ENCODE results near the gene AHNAK. TPM values are rescaled to one million over a fixed set of nuclear protein-coding genes. Genes with fewer than 3 reads are reported as not detected.
A peak's percentile ranks its signal among the peaks of the same experiment; 100 is the strongest.

AHNAK gene, protein sequence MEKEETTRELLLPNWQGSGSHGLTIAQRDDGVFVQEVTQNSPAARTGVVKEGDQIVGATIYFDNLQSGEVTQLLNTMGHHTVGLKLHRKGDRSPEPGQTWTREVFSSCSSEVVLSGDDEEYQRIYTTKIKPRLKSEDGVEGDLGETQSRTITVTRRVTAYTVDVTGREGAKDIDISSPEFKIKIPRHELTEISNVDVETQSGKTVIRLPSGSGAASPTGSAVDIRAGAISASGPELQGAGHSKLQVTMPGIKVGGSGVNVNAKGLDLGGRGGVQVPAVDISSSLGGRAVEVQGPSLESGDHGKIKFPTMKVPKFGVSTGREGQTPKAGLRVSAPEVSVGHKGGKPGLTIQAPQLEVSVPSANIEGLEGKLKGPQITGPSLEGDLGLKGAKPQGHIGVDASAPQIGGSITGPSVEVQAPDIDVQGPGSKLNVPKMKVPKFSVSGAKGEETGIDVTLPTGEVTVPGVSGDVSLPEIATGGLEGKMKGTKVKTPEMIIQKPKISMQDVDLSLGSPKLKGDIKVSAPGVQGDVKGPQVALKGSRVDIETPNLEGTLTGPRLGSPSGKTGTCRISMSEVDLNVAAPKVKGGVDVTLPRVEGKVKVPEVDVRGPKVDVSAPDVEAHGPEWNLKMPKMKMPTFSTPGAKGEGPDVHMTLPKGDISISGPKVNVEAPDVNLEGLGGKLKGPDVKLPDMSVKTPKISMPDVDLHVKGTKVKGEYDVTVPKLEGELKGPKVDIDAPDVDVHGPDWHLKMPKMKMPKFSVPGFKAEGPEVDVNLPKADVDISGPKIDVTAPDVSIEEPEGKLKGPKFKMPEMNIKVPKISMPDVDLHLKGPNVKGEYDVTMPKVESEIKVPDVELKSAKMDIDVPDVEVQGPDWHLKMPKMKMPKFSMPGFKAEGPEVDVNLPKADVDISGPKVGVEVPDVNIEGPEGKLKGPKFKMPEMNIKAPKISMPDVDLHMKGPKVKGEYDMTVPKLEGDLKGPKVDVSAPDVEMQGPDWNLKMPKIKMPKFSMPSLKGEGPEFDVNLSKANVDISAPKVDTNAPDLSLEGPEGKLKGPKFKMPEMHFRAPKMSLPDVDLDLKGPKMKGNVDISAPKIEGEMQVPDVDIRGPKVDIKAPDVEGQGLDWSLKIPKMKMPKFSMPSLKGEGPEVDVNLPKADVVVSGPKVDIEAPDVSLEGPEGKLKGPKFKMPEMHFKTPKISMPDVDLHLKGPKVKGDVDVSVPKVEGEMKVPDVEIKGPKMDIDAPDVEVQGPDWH (N-terminal part only)
- total RNA-seq (40.1 TPM), polyA plus RNA-seq (35.8 TPM)
- long read RNA-seq, donor 1, full-length matches to known transcripts, result 1 of 1 reads
- long read RNA-seq, donor 1, partial matches to known transcripts, result 0 of 1 reads
- long read RNA-seq, donor 1, other reads (novel, unspliced or antisense), result 0 of 1 reads
- long read RNA-seq, donor 2, result 0 reads
- long read RNA-seq, donor 3, full-length matches to known transcripts, result 1 of 1 reads
- long read RNA-seq, donor 3, partial matches to known transcripts, result 0 of 1 reads
- long read RNA-seq, donor 3, other reads (novel, unspliced or antisense), result 0 of 1 reads
- long read RNA-seq, donor 4, full-length matches to known transcripts, result 1 of 1 reads
- long read RNA-seq, donor 4, partial matches to known transcripts, result 0 of 1 reads
- long read RNA-seq, donor 4, other reads (novel, unspliced or antisense), result 0 of 1 reads
- long read RNA-seq, donor 5, full-length matches to known transcripts, result 6 of 6 reads
- long read RNA-seq, donor 5, partial matches to known transcripts, result 0 of 6 reads
- long read RNA-seq, donor 5, other reads (novel, unspliced or antisense), result 0 of 6 reads
- long read RNA-seq, donor 6, full-length matches to known transcripts, result 3 of 8 reads
- long read RNA-seq, donor 6, partial matches to known transcripts, result 5 of 8 reads
- long read RNA-seq, donor 6, other reads (novel, unspliced or antisense), result 0 of 8 reads
- long read RNA-seq, donor 7, full-length matches to known transcripts, result 1 of 1 reads
- long read RNA-seq, donor 7, partial matches to known transcripts, result 0 of 1 reads
- long read RNA-seq, donor 7, other reads (novel, unspliced or antisense), result 0 of 1 reads
- long read RNA-seq, donor 8, full-length matches to known transcripts, result 3 of 3 reads
- long read RNA-seq, donor 8, partial matches to known transcripts, result 0 of 3 reads
- long read RNA-seq, donor 8, other reads (novel, unspliced or antisense), result 0 of 3 reads
- long read RNA-seq, donor 9, full-length matches to known transcripts, result 1 of 1 reads
- long read RNA-seq, donor 9, partial matches to known transcripts, result 0 of 1 reads
- long read RNA-seq, donor 9, other reads (novel, unspliced or antisense), result 0 of 1 reads
- long read RNA-seq, donor 10, full-length matches to known transcripts, result 4 of 4 reads
- long read RNA-seq, donor 10, partial matches to known transcripts, result 0 of 4 reads
- long read RNA-seq, donor 10, other reads (novel, unspliced or antisense), result 0 of 4 reads

DNA sequence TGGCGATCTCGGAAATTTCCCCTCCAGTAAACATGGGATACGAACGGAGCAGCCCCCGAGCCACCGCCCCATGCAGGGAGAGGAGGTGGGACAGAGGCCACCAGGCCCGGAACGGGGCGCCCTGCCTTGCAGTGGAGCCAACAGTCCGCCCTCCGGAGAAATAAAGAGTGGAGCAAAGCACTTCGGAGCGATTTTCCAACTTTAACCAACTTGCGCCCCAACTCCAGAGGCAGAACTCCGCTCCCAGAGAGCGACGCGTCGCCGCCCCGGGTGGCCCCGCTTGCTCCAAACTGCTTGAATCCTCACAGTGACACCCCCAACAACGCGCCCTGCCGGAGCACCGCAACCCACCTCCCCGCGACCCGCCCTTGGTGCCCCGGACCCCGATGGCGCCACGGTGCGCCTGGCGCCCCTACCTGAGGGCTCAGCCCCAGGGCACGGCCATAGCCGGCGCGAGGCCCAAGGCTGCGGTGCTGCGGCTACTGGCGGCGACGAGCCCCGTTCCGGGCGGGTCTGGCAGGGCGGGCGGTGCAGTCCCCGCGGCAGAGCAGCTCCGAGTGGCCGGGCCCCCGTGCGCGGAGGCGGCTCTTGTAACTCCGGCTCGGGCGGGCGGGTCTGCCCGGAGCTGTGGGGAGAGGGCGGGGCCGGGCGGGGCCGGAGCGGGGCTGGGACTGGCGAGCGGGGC lies at the start of gene AHNAK:
AHNAK (minus strand) TSS at position 563 of the 685 bp plus-strand sequence. CDS start 10,708 bp downstream, outside the sequence.
- Histone ChIP-seq H3K9me3 (ENCODE audit: control insufficient read depth in 2 of 2, insufficient read depth in 1 of 2, low read length in 1 of 2) (peaks cover 0 to 6% of the 10 kb centered on the region in 2 donors), H3K27me3 (ENCODE audit: control insufficient read depth in 2 of 2, insufficient read depth in 1 of 2, low read length in 1 of 2) (peaks cover 47 to 70% of the 10 kb centered on the region in 2 donors), H3K27ac (ENCODE audit: low read depth in 1 of 2, low read length in 1 of 2) (peak within 1 kb of the TSS; percentile 64 to 85), H3K36me3 (ENCODE audit: control insufficient read depth in 2 of 2, insufficient read depth in 2 of 2, low read length in 1 of 2) (no peaks in the 10 kb centered on the region), H3K4me3 (ENCODE audit: low read length in 2 of 2) (peak within 1 kb of the TSS; percentile 44 to 47), H3K4me1 (ENCODE audit: control insufficient read depth in 2 of 2, insufficient read depth in 2 of 2, low read length in 2 of 2) (peaks cover 5 to 50% of the 10 kb centered on the region in 2 donors)
- WGBS, result under 1% methylated on average over 69 of the region's 69 CpGs
- DNase-seq (ENCODE audit: low read depth in 6 of 9, low spot score in 9 of 9), result peak in 1 of 9 donors; percentile 28

DNA sequence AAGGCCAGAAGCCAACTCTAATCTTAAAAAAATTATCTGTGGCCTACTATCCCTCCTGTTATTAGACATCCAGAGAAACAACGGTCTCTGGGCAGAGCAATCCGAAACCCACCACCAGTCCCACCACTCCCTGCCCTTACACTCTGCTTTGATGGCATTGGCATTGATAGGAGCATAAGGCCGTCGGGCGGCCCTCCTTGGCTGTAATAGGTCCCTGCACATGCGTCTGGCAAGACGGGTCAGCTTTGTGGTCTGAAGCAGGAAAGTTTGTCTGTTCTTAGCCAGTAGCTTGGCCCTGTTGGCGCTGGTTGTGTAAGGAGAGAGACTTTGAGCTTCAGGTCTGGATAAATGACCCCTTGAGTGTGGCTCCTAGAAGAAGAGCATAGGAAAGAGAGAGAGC lies 48.5 kb upstream of the AHNAK start:
- Histone ChIP-seq H3K4me1 (ENCODE audit: control insufficient read depth in 2 of 2, insufficient read depth in 2 of 2, low read length in 2 of 2) (peaks cover 22 to 53% of the 10 kb centered on the region in 2 donors), H3K9me3 (ENCODE audit: control insufficient read depth in 2 of 2, insufficient read depth in 1 of 2, low read length in 1 of 2) (peaks cover 0 to 1% of the 10 kb centered on the region in 2 donors), H3K27ac (ENCODE audit: low read depth in 1 of 2, low read length in 1 of 2) (no peak overlapping the region), H3K27me3 (ENCODE audit: control insufficient read depth in 2 of 2, insufficient read depth in 1 of 2, low read length in 1 of 2) (no peaks in the 10 kb centered on the region), H3K36me3 (ENCODE audit: control insufficient read depth in 2 of 2, insufficient read depth in 2 of 2, low read length in 1 of 2) (peaks cover 51 to 70% of the 10 kb centered on the region in 2 donors), H3K4me3 (ENCODE audit: low read length in 2 of 2) (no peak overlapping the region)
- no peak for DNase-seq (ENCODE audit: low read depth in 6 of 9, low spot score in 9 of 9)
- 99% methylated on average over 8 of the region's 8 CpGs for WGBS

DNA sequence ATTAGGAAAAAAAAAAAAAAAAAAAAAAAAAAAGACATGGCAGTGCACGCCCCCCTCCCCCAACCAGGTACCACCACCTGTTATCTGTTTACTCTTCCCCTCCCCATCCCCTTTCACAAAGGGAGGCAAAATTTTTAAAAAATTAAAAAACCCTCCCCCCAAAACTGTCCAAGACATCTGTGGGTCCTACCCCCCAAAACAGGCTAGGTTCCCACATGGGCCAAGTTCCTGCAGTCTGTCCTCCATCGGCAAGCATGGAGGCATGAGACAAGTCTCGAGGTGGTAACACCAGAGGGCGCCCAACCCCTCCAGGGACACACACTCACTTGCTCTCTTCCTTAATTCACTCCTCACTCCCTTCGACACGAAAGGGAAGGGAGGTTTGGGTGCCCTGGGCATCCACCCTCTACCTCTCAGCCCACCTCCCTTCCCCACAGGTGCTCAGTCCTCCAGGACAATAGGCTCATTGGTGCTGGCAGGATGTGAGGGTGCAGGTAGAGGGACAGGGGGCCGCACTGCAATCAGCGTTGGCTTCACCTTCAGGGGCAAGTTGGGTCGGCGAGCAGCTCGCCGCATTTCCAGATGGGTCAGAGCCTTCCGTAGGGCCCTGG lies 46.9 kb upstream of the AHNAK start:
- Histone ChIP-seq H3K4me3 (ENCODE audit: low read length in 2 of 2) (no peak overlapping the region), H3K27me3 (ENCODE audit: control insufficient read depth in 2 of 2, insufficient read depth in 1 of 2, low read length in 1 of 2) (no peaks in the 10 kb centered on the region), H3K27ac (ENCODE audit: low read depth in 1 of 2, low read length in 1 of 2) (peak overlapping the region; percentile 15 to 50), H3K4me1 (ENCODE audit: control insufficient read depth in 2 of 2, insufficient read depth in 2 of 2, low read length in 2 of 2) (peaks cover 16 to 48% of the 10 kb centered on the region in 2 donors), H3K36me3 (ENCODE audit: control insufficient read depth in 2 of 2, insufficient read depth in 2 of 2, low read length in 1 of 2) (peaks cover 51 to 63% of the 10 kb centered on the region in 2 donors), H3K9me3 (ENCODE audit: control insufficient read depth in 2 of 2, insufficient read depth in 1 of 2, low read length in 1 of 2) (peaks cover 0 to 1% of the 10 kb centered on the region in 2 donors)
- WGBS, result 63% methylated on average over 13 of the region's 13 CpGs
- DNase-seq (ENCODE audit: low read depth in 6 of 9, low spot score in 9 of 9), result peak in 6 of 9 donors; percentile 55 to 88 (median 77)

DNA sequence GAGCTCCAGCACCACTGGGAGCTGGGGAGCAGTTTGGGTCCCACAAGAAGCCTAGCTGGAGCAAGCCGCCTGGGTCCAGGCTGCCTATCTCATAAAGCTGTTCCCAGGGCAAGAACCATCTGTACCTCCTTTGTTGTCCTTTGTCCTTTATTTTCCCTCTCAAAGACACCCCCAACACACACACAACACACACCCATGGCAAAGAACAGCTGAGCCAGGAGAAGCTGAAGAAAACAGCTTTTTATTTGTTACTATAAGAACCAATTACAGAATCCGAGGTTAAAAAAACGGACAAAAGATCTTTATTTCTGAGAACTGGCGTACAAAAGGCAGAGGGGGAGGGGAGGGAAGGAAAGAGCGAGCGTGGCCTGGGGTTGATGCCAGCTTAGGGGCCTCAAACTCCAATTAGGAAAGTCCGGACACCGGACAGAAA lies 46.4 kb upstream of the AHNAK start:
- H3K4me3 ChIP-seq (ENCODE audit: low read length in 2 of 2), result no peak overlapping the region
- peak overlapping the region; percentile 3 to 96 for H3K27ac ChIP-seq (ENCODE audit: low read depth in 1 of 2, low read length in 1 of 2)
- peaks cover 15 to 43% of the 10 kb centered on the region in 2 donors for H3K4me1 ChIP-seq (ENCODE audit: control insufficient read depth in 2 of 2, insufficient read depth in 2 of 2, low read length in 2 of 2)
- no peaks in the 10 kb centered on the region for H3K27me3 ChIP-seq (ENCODE audit: control insufficient read depth in 2 of 2, insufficient read depth in 1 of 2, low read length in 1 of 2)
- H3K36me3 ChIP-seq (ENCODE audit: control insufficient read depth in 2 of 2, insufficient read depth in 2 of 2, low read length in 1 of 2), result peaks cover 50 to 63% of the 10 kb centered on the region in 2 donors
- DNase-seq (ENCODE audit: low read depth in 6 of 9, low spot score in 9 of 9), result no peak
- WGBS, result 87% methylated on average over 8 of the region's 8 CpGs
- peaks cover 0 to 1% of the 10 kb centered on the region in 2 donors for H3K9me3 ChIP-seq (ENCODE audit: control insufficient read depth in 2 of 2, insufficient read depth in 1 of 2, low read length in 1 of 2)

DNA sequence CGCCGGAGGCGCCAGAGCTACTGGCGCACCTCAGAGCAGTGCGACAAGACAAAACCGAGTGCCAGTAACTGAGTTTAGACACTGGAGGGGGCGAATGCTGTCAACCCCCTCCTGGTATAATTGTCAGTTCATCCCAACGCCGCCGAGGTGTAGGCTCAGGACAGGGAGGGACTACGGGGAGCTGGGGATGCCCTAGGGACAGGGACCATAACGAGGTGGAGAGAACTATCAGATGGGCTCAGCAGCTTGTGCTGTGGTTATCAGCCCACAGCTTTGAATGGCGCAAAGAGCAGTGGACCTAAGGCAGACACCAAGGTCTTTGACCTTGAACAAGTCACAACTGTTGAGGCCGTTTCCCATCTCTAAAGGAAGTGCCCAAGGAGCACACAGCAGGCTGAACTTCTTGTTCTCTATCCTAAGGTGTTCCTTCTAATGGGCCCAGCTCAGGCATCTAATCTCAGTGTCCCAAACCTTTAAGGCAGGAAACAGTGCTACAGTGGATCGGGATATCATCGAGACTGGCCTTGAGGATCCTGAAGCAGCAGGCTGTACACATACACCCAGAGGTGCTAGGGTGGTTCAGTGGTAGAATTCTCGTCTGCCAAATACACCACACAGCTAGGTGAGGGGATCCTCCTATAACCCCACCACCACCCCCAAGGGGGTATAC lies 45.7 kb upstream of the AHNAK start:
- H3K9me3 ChIP-seq (ENCODE audit: control insufficient read depth in 2 of 2, insufficient read depth in 1 of 2, low read length in 1 of 2), result peaks cover 0 to 1% of the 10 kb centered on the region in 2 donors
- peak overlapping the region; percentile 96 to 99 for H3K27ac ChIP-seq (ENCODE audit: low read depth in 1 of 2, low read length in 1 of 2)
- H3K27me3 ChIP-seq (ENCODE audit: control insufficient read depth in 2 of 2, insufficient read depth in 1 of 2, low read length in 1 of 2), result no peaks in the 10 kb centered on the region
- H3K4me1 ChIP-seq (ENCODE audit: control insufficient read depth in 2 of 2, insufficient read depth in 2 of 2, low read length in 2 of 2), result peaks cover 15 to 39% of the 10 kb centered on the region in 2 donors
- H3K36me3 ChIP-seq (ENCODE audit: control insufficient read depth in 2 of 2, insufficient read depth in 2 of 2, low read length in 1 of 2), result peaks cover 50 to 63% of the 10 kb centered on the region in 2 donors
- no peak for DNase-seq (ENCODE audit: low read depth in 6 of 9, low spot score in 9 of 9)
- H3K4me3 ChIP-seq (ENCODE audit: low read length in 2 of 2), result peak overlapping the region; percentile 60 to 90
- 18% methylated on average over 17 of the region's 17 CpGs for WGBS

DNA sequence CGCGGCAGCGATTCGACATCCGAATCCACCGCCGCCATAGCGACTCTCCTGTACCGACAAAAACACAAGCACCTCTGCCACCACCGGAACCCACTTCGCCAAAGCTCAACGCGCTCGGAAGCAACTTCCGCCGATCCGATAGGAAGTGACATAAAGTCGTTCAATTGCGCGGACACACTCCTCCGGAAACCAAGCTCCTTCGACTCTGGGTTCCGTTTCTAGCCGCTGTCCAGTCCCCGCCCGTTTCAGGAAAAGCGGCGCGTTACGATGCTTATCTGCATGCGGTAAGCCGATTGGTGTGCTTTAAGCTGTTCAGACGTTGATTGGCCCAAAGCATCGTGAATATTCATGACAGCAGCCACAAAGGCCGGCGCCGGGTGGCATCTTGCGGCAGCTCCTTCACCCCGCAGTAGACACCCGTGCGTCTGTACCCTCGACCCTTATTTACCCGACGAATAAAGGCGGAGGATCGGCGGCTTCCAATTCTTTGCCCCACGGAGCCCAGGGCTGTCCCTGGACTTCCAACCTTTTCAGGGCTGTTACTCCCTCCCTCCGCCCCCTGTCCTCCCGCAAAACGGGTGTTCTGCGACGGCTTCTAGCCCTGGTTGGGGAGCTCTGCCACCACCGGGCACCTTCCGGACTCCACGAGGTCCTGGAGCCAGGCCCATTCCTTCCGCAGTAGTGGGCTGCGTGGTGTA lies 45.0 kb upstream of the AHNAK start, which contains the start of gene TUT1:
TUT1 (minus strand) TSS at position 76 of the 698 bp plus-strand sequence; CDS start at position 38, 38 bp downstream.
- peaks cover 47 to 62% of the 10 kb centered on the region in 2 donors for H3K36me3 ChIP-seq (ENCODE audit: control insufficient read depth in 2 of 2, insufficient read depth in 2 of 2, low read length in 1 of 2)

More for the DNA sequence above, 45.0 kb upstream of the AHNAK start, which contains the start of gene TUT1:
- peaks cover 0 to 1% of the 10 kb centered on the region in 2 donors for H3K9me3 ChIP-seq (ENCODE audit: control insufficient read depth in 2 of 2, insufficient read depth in 1 of 2, low read length in 1 of 2)
- under 1% methylated on average over 58 of the region's 58 CpGs for WGBS
- peak within 1 kb of the TSS; percentile 90 to 93 for H3K4me3 ChIP-seq (ENCODE audit: low read length in 2 of 2)
- peaks cover 15 to 39% of the 10 kb centered on the region in 2 donors for H3K4me1 ChIP-seq (ENCODE audit: control insufficient read depth in 2 of 2, insufficient read depth in 2 of 2, low read length in 2 of 2)
- no peaks in the 10 kb centered on the region for H3K27me3 ChIP-seq (ENCODE audit: control insufficient read depth in 2 of 2, insufficient read depth in 1 of 2, low read length in 1 of 2)
- peak within 1 kb of the TSS; percentile 96 to 99 for H3K27ac ChIP-seq (ENCODE audit: low read depth in 1 of 2, low read length in 1 of 2)
- DNase-seq (ENCODE audit: low read depth in 6 of 9, low spot score in 9 of 9), result peak; percentile 95 to 100 (median 99)
